ENCODE measurements around the gene SYT8. TPM values are rescaled to one million over a fixed set of nuclear protein-coding genes. Genes with fewer than 3 reads are reported as not detected.

Gene SYT8
- total and polyA plus RNA-seq, 2 experiments from 2014 or later: not detected

GRCh38 chr11:1838426-1839144, 3.8 kb downstream of the SYT8 start, which contains the start of gene TNNI2:
Gene TNNI2, plus strand, starts transcription at chr11:1838981. Its CDS starts 716 bp downstream, at chr11:1839697.
- Histone ChIP-seq H3K4me1 (ENCODE audit: insufficient read depth) (no peaks in the 10 kb centered on the region), H2AFZ (no peak within 1 kb of the TSS), H3K9ac (no peak within 1 kb of the TSS), H3K36me3 (ENCODE audit: low read depth) (no peaks in the 10 kb centered on the region), H3K4me2 (ENCODE audit: unreplicated experiment) (no peak within 1 kb of the TSS), H3K27me3 (replicated peaks; ENCODE audit: insufficient read depth) (no peaks in the 10 kb centered on the region), H3K9me3 (ENCODE audit: low read depth) (no peaks in the 10 kb centered on the region), H3K9me2 (ENCODE audit: insufficient read depth) (no peaks in the 10 kb centered on the region), H3K27ac (no peak within 1 kb of the TSS), H4K20me1 (ENCODE audit: insufficient read depth) (no peaks in the 10 kb centered on the region), H3K4me3 (no peak within 1 kb of the TSS), H3F3A (ENCODE audit: insufficient read depth) (no peaks in the 10 kb centered on the region), H3K79me2 (ENCODE audit: insufficient read depth) (no peaks in the 10 kb centered on the region)
- DNase-seq: no peak
- in situ Hi-C loops (cut with MboI): no loop called here
- WGBS, 2 experiments (ENCODE audit: low coverage in 1 of 2, low lambda C conversion rate in 2 of 2, missing lambda C conversion rate in 2 of 2): 64 to 78% methylated on average over 16 to 32 of the region's 32 CpGs
- TF ChIP-seq EZH2 (IDR thresholded peaks at IDR 0.05; ENCODE audit: insufficient read depth, poor library complexity, severe bottlenecking) (no peak), EZH2phosphoT487 (IDR thresholded peaks at IDR 0.05; ENCODE audit: insufficient read depth, low read depth) (no peak)

- H3K4me3 ChIP-seq: no peak overlapping the region
- H3K4me2 ChIP-seq (ENCODE audit: unreplicated experiment): no peak overlapping the region
- TF ChIP-seq EZH2 (IDR thresholded peaks at IDR 0.05; ENCODE audit: insufficient read depth, poor library complexity, severe bottlenecking) (no peak), EZH2phosphoT487 (IDR thresholded peaks at IDR 0.05; ENCODE audit: insufficient read depth, low read depth) (no peak)
- no peaks in the 10 kb centered on the region for H3K9me3 ChIP-seq (ENCODE audit: low read depth)
- no peaks in the 10 kb centered on the region for H3K36me3 ChIP-seq (ENCODE audit: low read depth)
- no peak overlapping the region for H3K9ac ChIP-seq
- H3K27ac ChIP-seq: no peak overlapping the region
- no peaks in the 10 kb centered on the region for H3K27me3 ChIP-seq (replicated peaks; ENCODE audit: insufficient read depth)
- WGBS, 2 experiments (ENCODE audit: low coverage in 1 of 2, low lambda C conversion rate in 2 of 2, missing lambda C conversion rate in 2 of 2): 74 to 76% methylated on average over 10 to 12 of the region's 12 CpGs
- no peaks in the 10 kb centered on the region for H3K9me2 ChIP-seq (ENCODE audit: insufficient read depth)
- H4K20me1 ChIP-seq (ENCODE audit: insufficient read depth): no peaks in the 10 kb centered on the region
- H3K4me1 ChIP-seq (ENCODE audit: insufficient read depth): no peaks in the 10 kb centered on the region
- H3F3A ChIP-seq (ENCODE audit: insufficient read depth): no peaks in the 10 kb centered on the region
- DNase-seq: no peak
- in situ Hi-C loops (cut with MboI): no loop called here
- no peak overlapping the region for H2AFZ ChIP-seq
- H3K79me2 ChIP-seq (ENCODE audit: insufficient read depth): no peaks in the 10 kb centered on the region
These were observed 4.6 kb downstream of the SYT8 start for GRCh38 chr11:1839204-1839923.

GRCh38 chr11:1839924-1840779, 5.4 kb downstream of the SYT8 start:
- no peaks in the 10 kb centered on the region for H3K79me2 ChIP-seq (ENCODE audit: insufficient read depth)
- H3K4me1 ChIP-seq (ENCODE audit: insufficient read depth): no peaks in the 10 kb centered on the region
- no peak for DNase-seq
- in situ Hi-C loops (cut with MboI): no loop called here
- H4K20me1 ChIP-seq (ENCODE audit: insufficient read depth): no peaks in the 10 kb centered on the region
- no peak overlapping the region for H3K4me3 ChIP-seq
- H3K27ac ChIP-seq: no peak overlapping the region
- H2AFZ ChIP-seq: no peak overlapping the region
- no peaks in the 10 kb centered on the region; the same call in 1 of the 2 replicates for H3K27me3 ChIP-seq (replicated peaks; ENCODE audit: insufficient read depth)
- H3F3A ChIP-seq (ENCODE audit: insufficient read depth): no peaks in the 10 kb centered on the region
- WGBS, 2 experiments (ENCODE audit: low coverage in 1 of 2, low lambda C conversion rate in 2 of 2, missing lambda C conversion rate in 2 of 2): 73 to 76% methylated on average over 8 to 25 of the region's 26 CpGs
- no peak overlapping the region for H3K9ac ChIP-seq
- no peak for TF ChIP-seq EZH2phosphoT487 (IDR thresholded peaks at IDR 0.05; ENCODE audit: insufficient read depth, low read depth)
- no peak for TF ChIP-seq EZH2 (IDR thresholded peaks at IDR 0.05; ENCODE audit: insufficient read depth, poor library complexity, severe bottlenecking)
- H3K4me2 ChIP-seq (ENCODE audit: unreplicated experiment): no peak overlapping the region
- no peaks in the 10 kb centered on the region for H3K36me3 ChIP-seq (ENCODE audit: low read depth)
- no peaks in the 10 kb centered on the region for H3K9me2 ChIP-seq (ENCODE audit: insufficient read depth)
- no peaks in the 10 kb centered on the region for H3K9me3 ChIP-seq (ENCODE audit: low read depth)

DNA sequence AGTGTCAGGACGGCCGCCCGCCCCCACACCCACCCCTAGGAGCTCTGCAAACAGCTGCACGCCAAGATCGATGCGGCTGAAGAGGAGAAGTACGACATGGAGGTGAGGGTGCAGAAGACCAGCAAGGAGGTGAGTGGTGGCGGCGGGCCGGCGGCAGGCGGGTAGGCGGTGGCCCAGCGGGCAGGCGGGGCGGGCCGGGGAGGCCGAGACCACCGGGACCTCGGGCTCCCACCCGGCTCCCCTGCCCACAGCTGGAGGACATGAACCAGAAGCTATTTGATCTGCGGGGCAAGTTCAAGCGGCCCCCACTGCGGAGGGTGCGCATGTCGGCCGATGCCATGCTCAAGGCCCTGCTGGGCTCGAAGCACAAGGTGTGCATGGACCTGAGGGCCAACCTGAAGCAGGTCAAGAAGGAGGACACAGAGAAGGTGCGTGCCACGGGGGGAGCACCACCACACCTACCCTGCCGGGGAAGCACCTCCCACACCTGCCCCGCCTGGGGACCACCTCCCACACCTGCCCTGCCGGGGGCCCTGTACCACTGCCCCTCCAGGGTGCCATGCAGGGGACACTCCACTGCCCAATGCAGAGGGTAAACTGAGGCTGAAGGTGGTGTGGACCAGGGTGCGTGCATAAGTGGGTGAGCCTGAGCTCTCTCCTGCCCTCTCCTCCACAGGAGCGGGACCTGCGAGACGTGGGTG, 6.1 kb downstream of the SYT8 start:
- WGBS, 2 experiments (ENCODE audit: low coverage in 1 of 2, low lambda C conversion rate in 2 of 2, missing lambda C conversion rate in 2 of 2): 77 to 81% methylated on average over 21 to 37 of the region's 37 CpGs
- no peak overlapping the region for H2AFZ ChIP-seq
- no peaks in the 10 kb centered on the region for H3K79me2 ChIP-seq (ENCODE audit: insufficient read depth)

More for the DNA sequence above, 6.1 kb downstream of the SYT8 start:
- DNase-seq: no peak
- H3K4me1 ChIP-seq (ENCODE audit: insufficient read depth): no peaks in the 10 kb centered on the region
- H3K9me2 ChIP-seq (ENCODE audit: insufficient read depth): no peaks in the 10 kb centered on the region
- in situ Hi-C loops (cut with MboI): no loop called here
- H3K36me3 ChIP-seq (ENCODE audit: low read depth): no peaks in the 10 kb centered on the region
- H3K9me3 ChIP-seq (ENCODE audit: low read depth): no peaks in the 10 kb centered on the region
- H3K27me3 ChIP-seq (replicated peaks; ENCODE audit: insufficient read depth): no peaks in the 10 kb centered on the region; the same call in 1 of the 2 replicates
- TF ChIP-seq EZH2 (IDR thresholded peaks at IDR 0.05; ENCODE audit: insufficient read depth, poor library complexity, severe bottlenecking) (no peak), EZH2phosphoT487 (IDR thresholded peaks at IDR 0.05; ENCODE audit: insufficient read depth, low read depth) (no peak)
- no peak overlapping the region for H3K4me2 ChIP-seq (ENCODE audit: unreplicated experiment)
- no peak overlapping the region for H3K4me3 ChIP-seq
- H4K20me1 ChIP-seq (ENCODE audit: insufficient read depth): no peaks in the 10 kb centered on the region
- no peaks in the 10 kb centered on the region for H3F3A ChIP-seq (ENCODE audit: insufficient read depth)
- H3K27ac ChIP-seq: no peak overlapping the region
- H3K9ac ChIP-seq: no peak overlapping the region

Measured in GM23248 (cell line).